Upper lobe of left lung (tissue), 4 donors: Measurements from ENCODE around the gene DIP2C.

Experiments used
- EP300 ChIP-seq, 4 donors: sonication (generic); formaldehyde crosslinking; IDR thresholded peaks; one replicate each; pipeline ENCODE4 v1.5.1; 2017; ENCODE audit warnings: antibody characterized with exemption in 4 of 4, control low read depth in 2 of 4
- POLR2A ChIP-seq, 4 donors: fragments of 450-650 bp; IDR thresholded peaks; one replicate each; pipeline ENCODE4 v1.5.1; 2016 to 2017; ENCODE audit warnings: antibody characterized with exemption in 4 of 4, mild to moderate bottlenecking in 2 of 4
- POLR2AphosphoS5 ChIP-seq, 2 donors: sonication (generic); formaldehyde crosslinking; IDR thresholded peaks; one replicate each; pipeline ENCODE4 v1.5.1; 2017; ENCODE audit warnings: antibody characterized with exemption in 2 of 2
- TF ChIP-seq, protein P1 (sequence below), 6 experiments: fragments of 450-650 bp in 4 of 6; fragments of 200-600 bp in 2 of 6; sonication (generic) in 2 of 6; IDR thresholded peaks; one replicate each; pipeline ENCODE4 v1.5.1; 2016 to 2019; ENCODE audit warnings: antibody characterized with exemption in 6 of 6

DNA sequence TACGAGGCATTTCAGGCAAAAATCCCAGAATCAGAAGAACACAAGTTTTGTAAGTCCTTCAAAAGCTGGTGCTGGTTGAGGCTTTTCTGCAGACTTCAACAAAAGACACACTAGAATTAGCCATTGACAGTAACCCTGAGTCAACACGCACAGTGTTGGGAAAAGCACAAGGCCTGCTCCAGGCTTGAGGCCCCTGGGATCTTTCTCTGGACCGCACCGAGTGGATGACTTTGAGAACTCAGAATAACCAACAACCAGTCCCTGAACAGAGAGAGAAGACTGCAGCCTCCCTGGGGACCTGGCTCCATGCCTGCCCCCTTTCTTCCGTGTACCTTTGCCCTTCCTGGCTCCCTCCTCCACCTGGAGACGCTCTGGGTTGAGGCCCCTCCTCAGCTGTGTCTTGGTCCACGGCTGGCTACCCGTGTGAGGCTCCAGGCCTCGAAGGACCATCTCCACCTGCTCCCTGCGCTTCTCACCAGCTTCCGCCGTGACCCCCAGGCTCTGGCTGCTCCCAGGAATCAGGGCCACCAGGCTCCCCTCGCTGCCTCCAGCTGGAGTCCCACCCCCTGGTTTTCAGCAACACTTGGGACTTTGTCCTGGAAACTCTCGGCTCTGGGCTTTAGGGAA lies 28.4 kb downstream of the DIP2C start:
- TF ChIP-seq, protein P1, sequence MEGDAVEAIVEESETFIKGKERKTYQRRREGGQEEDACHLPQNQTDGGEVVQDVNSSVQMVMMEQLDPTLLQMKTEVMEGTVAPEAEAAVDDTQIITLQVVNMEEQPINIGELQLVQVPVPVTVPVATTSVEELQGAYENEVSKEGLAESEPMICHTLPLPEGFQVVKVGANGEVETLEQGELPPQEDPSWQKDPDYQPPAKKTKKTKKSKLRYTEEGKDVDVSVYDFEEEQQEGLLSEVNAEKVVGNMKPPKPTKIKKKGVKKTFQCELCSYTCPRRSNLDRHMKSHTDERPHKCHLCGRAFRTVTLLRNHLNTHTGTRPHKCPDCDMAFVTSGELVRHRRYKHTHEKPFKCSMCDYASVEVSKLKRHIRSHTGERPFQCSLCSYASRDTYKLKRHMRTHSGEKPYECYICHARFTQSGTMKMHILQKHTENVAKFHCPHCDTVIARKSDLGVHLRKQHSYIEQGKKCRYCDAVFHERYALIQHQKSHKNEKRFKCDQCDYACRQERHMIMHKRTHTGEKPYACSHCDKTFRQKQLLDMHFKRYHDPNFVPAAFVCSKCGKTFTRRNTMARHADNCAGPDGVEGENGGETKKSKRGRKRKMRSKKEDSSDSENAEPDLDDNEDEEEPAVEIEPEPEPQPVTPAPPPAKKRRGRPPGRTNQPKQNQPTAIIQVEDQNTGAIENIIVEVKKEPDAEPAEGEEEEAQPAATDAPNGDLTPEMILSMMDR (IDR thresholded peaks at IDR 0.05) = no peak
- TF ChIP-seq EP300 (IDR thresholded peaks at IDR 0.05) (no peak), POLR2A (IDR thresholded peaks at IDR 0.05) (no peak), POLR2AphosphoS5 (IDR thresholded peaks at IDR 0.05) (no peak)
